GM18951 (cell line): Measurements from ENCODE around the gene LRRC17.
"Not testable (repeated sequence)": the region's sequence is repeated elsewhere in the genome, so short reads cannot be mapped to it uniquely, and the experiment has no call there.

Experiments
- POLR2A ChIP-seq: IDR thresholded peaks from 4 replicates; pipeline ENCODE4 v1.6.1; 2011; ENCODE audit warnings: mild to moderate bottlenecking; ENCODE audit not compliant: insufficient read length, insufficient read depth; ENCODE audit errors: extremely low read depth
- in situ Hi-C: fragments of 300-500 bp; cut with MboI; formaldehyde crosslinking; loops from one replicate; pipeline ENCODE4 v1.12.0; 2022; ENCODE audit warnings: low sequenced_read_pairs, mixed read lengths, inconsistent platforms; ENCODE audit not compliant: unreplicated experiment

LRRC17 gene

DNA sequence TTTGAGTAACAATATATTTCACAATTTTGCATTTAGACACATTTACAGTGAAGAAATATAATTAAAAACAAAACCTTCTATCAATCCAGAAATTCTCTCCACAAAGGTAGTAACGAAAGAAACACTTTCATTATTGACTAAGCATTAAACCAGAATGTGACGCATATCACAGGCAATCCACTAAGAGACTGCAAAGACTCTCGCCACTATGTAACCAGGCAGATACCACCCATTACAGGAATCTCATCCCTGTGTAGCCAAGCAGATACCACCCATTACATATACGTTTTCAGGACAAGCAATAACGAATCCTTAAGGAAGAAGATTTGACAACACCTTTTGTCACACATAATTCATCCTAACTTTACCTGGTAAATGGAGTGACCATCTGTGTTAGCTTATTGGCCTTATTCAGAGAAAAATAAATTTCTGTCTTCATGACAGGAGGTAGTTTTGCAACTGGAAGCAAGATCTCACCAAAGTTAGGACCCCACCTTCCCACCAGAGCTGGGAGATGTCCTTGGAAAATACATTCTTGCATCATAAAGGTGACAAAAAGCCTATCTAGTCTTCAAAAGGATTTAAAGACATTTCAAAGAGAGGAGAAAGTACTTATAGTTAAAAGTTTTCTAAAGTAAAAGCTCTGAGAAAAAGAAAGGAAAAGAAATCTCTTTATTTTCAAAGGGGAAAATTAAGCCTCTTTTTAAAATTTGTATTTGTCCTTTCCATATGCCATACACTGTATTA, 30.8 kb downstream of the LRRC17 start:
- in situ Hi-C loops: no loop called here
- TF ChIP-seq POLR2A: no peak

DNA sequence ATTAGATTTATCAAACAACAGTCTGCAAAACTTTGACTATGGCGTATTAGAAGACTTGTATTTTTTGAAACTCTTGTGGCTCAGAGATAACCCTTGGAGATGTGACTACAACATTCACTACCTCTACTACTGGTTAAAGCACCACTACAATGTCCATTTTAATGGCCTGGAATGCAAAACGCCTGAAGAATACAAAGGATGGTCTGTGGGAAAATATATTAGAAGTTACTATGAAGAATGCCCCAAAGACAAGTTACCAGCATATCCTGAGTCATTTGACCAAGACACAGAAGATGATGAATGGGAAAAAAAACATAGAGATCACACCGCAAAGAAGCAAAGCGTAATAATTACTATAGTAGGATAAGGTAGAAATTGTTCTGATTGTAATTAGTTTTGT, 31.4 kb downstream of the LRRC17 start:
- TF ChIP-seq POLR2A: no peak
- in situ Hi-C loops: no loop called here

DNA sequence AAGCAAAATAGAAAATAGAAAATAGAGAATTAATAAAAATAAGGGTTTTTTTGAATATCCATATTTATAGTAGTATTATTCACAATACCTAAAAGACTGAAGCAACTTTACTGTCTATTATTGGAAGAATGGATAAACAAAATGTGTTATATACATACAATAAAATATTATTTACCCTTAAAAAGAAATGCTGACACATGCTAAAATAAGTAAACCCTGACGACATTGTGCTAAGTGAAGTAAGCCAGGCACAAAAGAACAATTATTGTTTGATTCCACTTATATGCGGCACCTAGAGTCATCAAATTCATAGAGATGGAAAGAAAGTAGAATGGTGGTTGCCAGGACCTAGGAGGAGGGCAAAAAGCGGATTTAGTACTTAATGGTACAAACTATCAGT, 39.0 kb downstream of the LRRC17 start:
- TF ChIP-seq POLR2A: no peak
- in situ Hi-C loops: no loop called here

DNA sequence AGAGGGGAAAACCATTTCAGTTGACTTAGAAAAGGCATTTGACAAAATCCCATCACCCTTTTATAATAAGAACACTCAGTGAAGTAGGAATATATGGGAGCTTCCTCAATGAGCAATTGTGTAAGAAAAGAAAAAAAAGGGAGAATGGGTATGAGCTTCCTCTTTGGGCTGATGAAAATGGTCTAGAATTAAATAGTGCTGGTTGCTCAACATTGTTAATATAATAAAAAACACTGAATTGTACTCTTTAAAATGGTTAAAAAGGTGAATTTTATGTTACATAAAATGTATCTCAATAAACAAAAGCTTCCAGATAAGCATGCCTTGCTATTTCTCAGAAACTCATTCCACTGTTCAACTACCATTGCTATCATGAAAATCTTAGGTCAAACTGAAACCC, 40.6 kb downstream of the LRRC17 start:
- TF ChIP-seq POLR2A: no peak
- in situ Hi-C loops: no loop called here

DNA sequence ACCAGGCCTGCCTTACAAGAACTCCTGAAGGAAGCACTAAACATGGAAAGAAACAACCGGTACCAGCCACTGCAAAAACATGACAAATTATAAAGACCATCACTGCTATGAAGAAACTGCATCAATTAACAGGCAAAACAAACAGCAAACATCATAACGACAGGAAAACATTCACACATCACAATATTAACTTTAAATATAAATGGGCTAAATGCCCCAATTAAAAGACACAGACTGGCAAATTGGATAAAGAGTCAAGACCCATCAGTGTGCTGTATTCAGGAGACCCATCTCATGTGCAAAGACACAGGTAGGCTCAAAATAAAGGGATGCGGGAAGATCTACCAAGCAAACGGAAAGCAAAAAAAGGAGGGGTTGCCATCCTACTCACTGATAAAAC, 41.6 kb downstream of the LRRC17 start:
- in situ Hi-C loops: not testable (repeated sequence)

DNA sequence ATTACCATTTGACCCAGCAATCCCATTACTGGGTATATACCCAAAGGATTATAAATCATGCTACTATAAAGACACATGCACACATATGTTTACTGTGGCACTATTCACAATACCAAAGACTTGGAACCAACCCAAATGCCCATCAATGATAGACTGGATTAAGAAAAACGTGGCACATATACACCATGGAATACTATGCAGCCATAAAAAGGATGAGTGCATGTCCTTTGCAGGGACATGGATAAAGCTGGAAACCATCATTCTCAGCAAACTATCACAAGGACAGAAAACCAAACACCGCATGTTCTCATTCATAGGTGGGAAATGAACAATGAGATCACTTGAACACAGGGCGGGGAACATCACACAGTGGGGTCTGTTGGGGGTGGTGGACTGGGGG, 45.2 kb downstream of the LRRC17 start:
- in situ Hi-C loops: not testable (repeated sequence)

DNA sequence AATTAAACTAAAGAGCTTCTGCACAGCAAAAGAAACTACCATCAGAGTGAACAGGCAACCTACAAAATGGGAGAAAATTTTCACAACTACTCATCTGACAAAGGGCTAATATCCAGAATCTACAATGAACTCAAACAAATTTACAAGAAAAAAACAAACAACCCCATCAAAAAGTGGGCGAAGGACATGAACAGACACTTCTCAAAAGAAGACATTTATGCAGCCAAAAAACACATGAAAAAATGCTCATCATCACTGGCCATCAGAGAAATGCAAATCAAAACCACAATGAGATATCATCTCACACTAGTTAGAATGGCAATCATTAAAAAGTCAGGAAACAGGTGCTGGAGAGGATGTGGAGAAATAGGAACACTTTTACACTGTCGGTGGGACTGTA, 49.2 kb downstream of the LRRC17 start:
- in situ Hi-C loops: not testable (repeated sequence)

DNA sequence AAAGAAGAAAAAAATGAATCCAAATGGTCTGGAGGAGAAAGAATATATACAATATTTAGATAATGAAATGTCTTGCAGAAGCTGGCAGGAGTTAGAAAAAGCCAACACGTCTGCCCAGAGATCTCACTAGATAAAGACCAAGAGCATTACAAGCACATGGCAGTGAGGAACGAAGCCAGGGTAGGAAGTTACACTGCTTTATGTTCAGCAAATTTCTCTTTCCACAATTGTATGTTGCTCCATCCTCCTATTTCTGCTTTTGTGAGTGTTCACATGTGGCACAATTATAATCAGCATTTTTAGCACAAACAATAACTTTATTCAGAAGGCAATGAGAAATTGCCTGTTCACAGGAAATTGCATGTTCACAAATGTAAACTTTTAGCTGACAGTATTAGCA, 53.7 kb downstream of the LRRC17 start:
- in situ Hi-C loops: no loop called here
- no peak for TF ChIP-seq POLR2A

DNA sequence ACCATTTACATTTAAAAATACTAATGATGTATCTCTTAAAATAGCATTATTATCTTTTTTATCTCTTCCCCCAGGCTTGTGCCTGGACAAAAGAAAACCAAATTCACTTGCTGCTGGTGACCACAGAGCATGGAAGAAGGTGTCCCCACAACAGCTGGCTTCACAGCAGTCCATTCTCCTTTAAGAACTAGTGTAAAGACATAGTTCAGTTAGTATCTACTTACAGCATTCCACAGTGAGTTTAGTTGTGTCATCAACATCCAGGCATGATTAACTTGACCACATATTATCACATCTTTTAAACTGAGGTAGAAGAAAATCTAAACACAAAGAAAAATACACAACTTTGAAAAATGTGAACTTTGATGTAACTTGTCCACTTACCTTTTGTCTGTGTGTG, 55.0 kb downstream of the LRRC17 start:
- TF ChIP-seq POLR2A: no peak
- in situ Hi-C loops: no loop called here

DNA sequence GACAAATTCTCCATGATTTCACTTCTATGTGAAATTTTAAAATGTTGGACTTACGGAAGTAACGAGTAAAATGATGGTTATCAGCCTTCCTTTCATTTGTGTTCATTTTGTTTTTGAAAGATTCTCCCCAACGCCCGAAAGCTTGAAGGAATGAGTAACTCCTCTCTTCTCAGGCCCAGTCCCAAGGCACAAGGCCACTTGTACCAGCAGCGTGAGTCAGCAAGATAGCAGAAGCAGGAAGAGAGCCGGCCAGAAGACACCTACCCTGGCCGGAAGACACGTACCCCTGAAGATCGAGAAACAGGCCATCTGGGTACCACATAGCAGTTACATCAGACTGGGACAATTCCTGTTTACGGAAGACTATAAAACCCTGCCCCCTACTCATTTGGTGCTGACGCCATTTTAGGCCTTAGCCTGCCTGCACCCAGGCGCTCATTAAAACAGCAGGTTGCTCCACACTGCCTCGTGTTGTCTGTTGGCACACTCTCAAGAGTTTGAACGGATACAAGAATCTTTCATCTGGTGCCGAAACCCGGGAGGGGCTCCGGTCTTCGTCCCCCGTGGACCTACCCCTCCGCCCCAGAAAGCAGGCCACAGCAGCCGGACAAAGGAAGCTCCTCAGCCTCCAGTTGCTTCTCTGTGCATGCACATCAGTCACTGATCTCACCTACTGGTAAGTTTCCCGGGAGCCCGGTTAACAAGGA, 60.4 kb downstream of the LRRC17 start:
- in situ Hi-C loops: no loop called here
- TF ChIP-seq POLR2A: no peak

DNA sequence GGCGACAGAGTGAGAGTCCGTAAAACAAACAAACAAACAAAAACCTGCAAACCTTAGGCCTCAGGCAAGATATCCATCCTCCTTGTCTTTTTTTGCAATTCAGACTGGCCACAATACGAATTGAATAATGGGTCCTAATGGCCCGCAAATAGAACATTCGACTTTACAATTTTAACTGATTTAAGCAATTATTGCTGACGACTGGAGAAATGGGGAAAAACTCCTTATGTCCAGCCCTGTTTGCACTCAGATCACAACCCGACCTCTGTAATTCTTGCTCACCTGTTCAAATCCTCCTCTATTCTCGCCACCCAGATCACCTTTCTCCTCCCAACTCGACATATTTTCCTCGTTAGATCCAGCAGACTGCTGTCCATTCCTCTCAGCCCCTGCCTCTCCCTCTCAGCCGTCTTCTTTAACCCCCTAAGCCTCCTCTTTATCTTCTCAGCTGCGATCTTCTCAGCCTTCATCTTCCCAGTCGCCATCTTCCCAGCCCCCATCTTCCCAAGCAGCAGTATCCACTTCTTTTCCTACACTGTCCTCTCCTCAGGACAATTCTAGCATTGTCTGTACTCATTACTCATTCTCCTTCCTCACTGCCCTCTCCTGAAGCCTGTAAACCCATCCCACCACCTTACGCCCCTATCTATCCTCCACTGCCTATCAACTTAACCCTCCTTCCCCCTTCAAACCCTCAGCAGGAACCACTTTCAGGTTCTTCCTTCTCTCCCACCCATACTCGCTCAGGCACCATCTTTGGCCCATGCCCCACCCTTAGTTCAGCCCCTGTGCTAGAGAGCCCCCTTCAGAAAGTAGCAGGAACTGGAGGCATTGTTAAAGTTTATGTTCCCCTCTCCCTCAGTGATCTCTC, 61.8 kb downstream of the LRRC17 start:
- TF ChIP-seq POLR2A: no peak
- in situ Hi-C loops: no loop called here

DNA sequence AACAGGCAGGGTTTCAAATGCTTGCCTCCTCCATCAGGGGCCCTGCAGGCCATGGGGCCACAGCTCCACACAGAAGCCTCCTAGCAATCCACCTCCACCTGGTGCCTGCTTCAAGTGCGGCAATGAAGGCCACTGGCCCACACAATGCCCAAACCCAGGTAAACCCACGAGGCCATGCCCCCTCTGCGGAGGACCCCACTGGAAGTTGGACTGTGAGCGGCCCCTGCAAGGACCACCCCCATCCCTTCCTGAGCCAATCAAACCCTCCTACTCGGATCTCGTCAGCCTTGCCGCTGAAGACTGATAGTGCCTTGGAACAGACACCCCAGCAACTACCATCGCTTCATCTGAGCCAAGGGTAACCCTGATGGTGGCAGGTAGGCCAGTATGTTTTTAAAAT, 63.1 kb downstream of the LRRC17 start:
- TF ChIP-seq POLR2A: no peak
- in situ Hi-C loops: no loop called here

DNA sequence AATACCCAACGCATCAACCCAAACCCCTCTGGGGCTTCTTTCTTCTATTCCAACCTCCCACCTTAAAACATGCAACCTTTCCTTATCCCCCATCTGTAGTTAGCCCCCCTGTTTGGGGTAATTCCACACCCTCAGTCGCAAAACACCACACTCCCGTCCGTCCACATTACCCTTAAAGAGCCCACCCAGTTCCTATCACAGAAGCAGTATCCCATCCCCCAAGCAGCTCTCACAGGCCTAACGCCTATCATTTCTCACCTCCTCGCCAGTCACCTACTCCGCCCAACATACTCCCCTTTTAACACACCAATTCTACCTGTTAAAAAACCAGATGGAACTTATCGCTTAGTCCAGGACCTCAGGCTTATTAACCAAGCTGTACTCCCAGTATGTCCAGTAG, 63.7 kb downstream of the LRRC17 start:
- TF ChIP-seq POLR2A: no peak
- in situ Hi-C loops: no loop called here

DNA sequence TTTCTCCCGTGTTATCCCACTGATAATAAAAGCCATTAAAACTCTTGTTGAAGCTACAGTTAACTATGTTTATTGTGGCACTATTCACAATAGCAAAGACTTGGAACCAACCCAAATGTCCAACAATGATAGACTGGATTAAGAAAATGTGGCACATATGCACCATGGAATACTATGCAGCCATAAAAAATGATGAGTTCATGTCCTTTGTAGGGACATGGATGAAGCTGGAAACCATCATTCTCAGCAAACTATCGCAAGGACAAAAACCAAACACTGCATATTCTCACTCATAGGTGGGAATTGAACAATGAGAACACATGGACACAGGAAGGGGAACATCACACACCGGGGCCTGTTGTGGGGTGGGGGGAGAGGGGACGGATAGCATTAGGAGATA, 64.8 kb downstream of the LRRC17 start:
- in situ Hi-C loops: not testable (repeated sequence)
